ENCODE measurements around the gene TNFRSF17.

- TF ChIP-seq CTCF (conservative IDR thresholded peaks at IDR 0.05) (no peak), ZFX (IDR thresholded peaks at IDR 0.05) (no peak)
These were observed 27.8 kb downstream of the TNFRSF17 start for GRCh38 chr16:11992586-11993524.
